Liver (tissue), 9 donors: ENCODE measurements around the gene SMG6. TPM values are rescaled to one million over a fixed set of nuclear protein-coding genes. Genes with fewer than 3 reads are reported as not detected.

Experiments used
- DNase-seq: peaks from one replicate; pipeline ENCODE4 v3.0.0-alpha.2; 2017; ENCODE audit warnings: low spot score
- H3K27ac ChIP-seq, 2 donors: one replicate each; pipeline ENCODE4 v1.7.0; 2013; ENCODE audit warnings: inconsistent platforms in 2 of 2, low read length in 2 of 2, control low read depth in 1 of 2, low read depth in 1 of 2, mild to moderate bottlenecking in 1 of 2
- H3K27me3 ChIP-seq, 4 donors: one replicate each; pipeline versions ENCODE4 v1.6.1 to v1.7.0; 2013; ENCODE audit warnings: low read length in 3 of 4, inconsistent platforms in 1 of 4, mild to moderate bottlenecking in 1 of 4, moderate library complexity in 1 of 4; ENCODE audit not compliant: control insufficient read depth in 4 of 4, insufficient read depth in 4 of 4
- H3K36me3 ChIP-seq, 4 donors: one replicate each; pipeline versions ENCODE4 v1.6.1 to v1.7.0; 2013; ENCODE audit warnings: low read length in 3 of 4, mild to moderate bottlenecking in 3 of 4, low read depth in 1 of 4, moderate library complexity in 1 of 4; ENCODE audit not compliant: control insufficient read depth in 4 of 4, insufficient read depth in 3 of 4
- H3K4me1 ChIP-seq, 4 donors: one replicate each; pipeline versions ENCODE4 v1.6.1 to v1.7.0; 2013; ENCODE audit warnings: low read length in 3 of 4, mild to moderate bottlenecking in 3 of 4, moderate library complexity in 1 of 4; ENCODE audit not compliant: control insufficient read depth in 4 of 4, insufficient read depth in 4 of 4
- H3K4me3 ChIP-seq, 3 donors: one replicate each; pipeline versions ENCODE4 v1.6.1 to v1.7.0; 2013; ENCODE audit warnings: low read length in 3 of 3, control low read depth in 1 of 3, low read depth in 1 of 3, mild to moderate bottlenecking in 1 of 3
- H3K9ac ChIP-seq, 2 donors: one replicate each; pipeline ENCODE4 v1.7.0; 2013; ENCODE audit warnings: low read length in 2 of 2, mild to moderate bottlenecking in 2 of 2, moderate library complexity in 2 of 2, control low read depth in 1 of 2, low read depth in 1 of 2
- H3K9me3 ChIP-seq, 4 donors: one replicate each; pipeline versions ENCODE4 v1.6.1 to v1.7.0; 2013; ENCODE audit warnings: low read length in 3 of 4; ENCODE audit not compliant: control insufficient read depth in 4 of 4
- FOXA1 ChIP-seq: IDR thresholded peaks from 2 replicates; pipeline ENCODE4 v1.6.1; 2016; ENCODE audit warnings: antibody characterized with exemption
- FOXA2 ChIP-seq: IDR thresholded peaks from 2 replicates; pipeline ENCODE4 v1.6.1; 2016; ENCODE audit warnings: antibody characterized with exemption
- HNF4A ChIP-seq, 2 donors: conservative IDR thresholded peaks; 2 replicates each; pipeline ENCODE4 v1.6.1; 2016; ENCODE audit warnings: antibody characterized with exemption in 2 of 2, mild to moderate bottlenecking in 2 of 2
- JUND ChIP-seq, 2 donors: IDR thresholded peaks; 2 replicates each; pipeline ENCODE4 v1.6.1; 2016; ENCODE audit warnings: antibody characterized with exemption in 2 of 2
- NR2F2 ChIP-seq: IDR thresholded peaks from 2 replicates; pipeline ENCODE4 v1.6.1; 2016; ENCODE audit warnings: antibody characterized with exemption
- RXRA ChIP-seq, 2 donors: IDR thresholded peaks; 2 replicates each; pipeline ENCODE4 v1.6.1; 2017 to 2018; ENCODE audit warnings: antibody characterized with exemption in 2 of 2, mild to moderate bottlenecking in 1 of 2
- TAF1 ChIP-seq: conservative IDR thresholded peaks from 2 replicates; pipeline ENCODE4 v1.6.1; 2016; ENCODE audit warnings: antibody characterized with exemption, mild to moderate bottlenecking
- YY1 ChIP-seq: IDR thresholded peaks from 2 replicates; pipeline ENCODE4 v1.6.1; 2016; ENCODE audit warnings: antibody characterized with exemption, mild to moderate bottlenecking
- WGBS: extraction: QIAGEN DNeasy Blood & Tissue Kit; methylation state at CpG from one replicate; pipeline ENCODE4 v1.1.7; 2013; 5-methylcytosine and 5-hydroxymethylcytosine counted together
- polyA plus RNA-seq, 2 donors: library from polyadenylated mRNA; stranded (reverse) in 1 of 2; unstranded in 1 of 2; fragments of 200-250 nt in 1 of 2; fragments of >200 nt in 1 of 2; fragmentation: Nextera tagmentation in 1 of 2; extraction: Ambion mirVana in 1 of 2; gene quantifications; one replicate each; pipeline versions ENCODE4 v1.2.1 to v1.2.3, GENCODE V29; 2013 to 2015
- total RNA-seq, 2 donors: library from RNA; depleted of rRNA; stranded (reverse); fragments of >200 nt; gene quantifications; one replicate each; pipeline ENCODE4 v1.2.3, GENCODE V29; 2014
- TF ChIP-seq, protein P1 (sequence below): IDR thresholded peaks from 2 replicates; pipeline ENCODE4 v1.6.1; 2016; ENCODE audit warnings: antibody characterized with exemption, mild to moderate bottlenecking
- TF ChIP-seq, protein P2 (sequence below): IDR thresholded peaks from 2 replicates; pipeline ENCODE4 v1.6.1; 2016; ENCODE audit warnings: antibody characterized with exemption
- TF ChIP-seq, protein P3 (sequence below): fragments of 150-350 bp; IDR thresholded peaks from 2 replicates; pipeline ENCODE4 v1.5.1; 2017; ENCODE audit warnings: improper control_type of control experiment, low read depth, low read length; ENCODE audit not compliant: missing input control
- TF ChIP-seq, protein P4 (sequence below): IDR thresholded peaks from 2 replicates; pipeline ENCODE4 v1.6.1; 2016; ENCODE audit warnings: antibody characterized with exemption
- donor health status: healthy.
- donor health status: healthy.
- donor health status: healthy.
- donor health status: healthy.
- donor health status: healthy.

SMG6 gene
- total and polyA plus RNA-seq, 4 donors, result 4.9 to 12.0 (median 8.2) TPM

DNA sequence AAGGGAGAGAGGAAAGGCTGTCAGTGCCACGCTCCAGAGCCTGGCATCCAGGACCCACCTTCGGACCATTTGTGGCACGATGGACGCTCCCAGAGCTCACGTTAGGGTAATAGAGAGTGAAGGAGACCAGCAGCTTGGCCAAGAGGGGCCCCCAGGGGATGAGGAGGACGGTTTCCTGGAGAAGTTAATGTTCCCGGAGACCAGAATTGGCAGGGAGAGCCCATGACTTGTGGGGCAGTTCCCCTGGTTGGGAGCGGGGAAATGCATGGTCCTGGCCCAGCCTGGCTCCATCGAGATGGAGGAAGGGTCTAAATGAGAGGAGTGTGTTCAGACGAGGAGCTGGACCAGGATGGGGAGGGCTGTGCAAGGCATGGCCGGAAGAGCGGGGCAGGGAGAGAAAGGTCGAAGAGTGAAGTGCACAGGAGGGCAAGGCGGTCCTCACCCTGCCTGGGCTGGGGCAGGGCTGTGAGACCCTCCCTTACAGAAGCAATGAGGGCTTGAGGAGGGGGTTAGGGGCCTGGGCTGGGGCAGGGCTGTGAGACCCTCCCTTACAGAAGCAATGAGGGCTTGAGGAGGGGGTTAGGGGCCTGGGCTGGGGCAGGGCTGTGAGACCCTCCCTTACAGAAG lies 251.5 kb downstream of the SMG6 start (continued):
- TF ChIP-seq TAF1, result no peak
- no peak for TF ChIP-seq FOXA2
- TF ChIP-seq NR2F2, result no peak
- no peak for TF ChIP-seq YY1
- no peak for TF ChIP-seq FOXA1

DNA sequence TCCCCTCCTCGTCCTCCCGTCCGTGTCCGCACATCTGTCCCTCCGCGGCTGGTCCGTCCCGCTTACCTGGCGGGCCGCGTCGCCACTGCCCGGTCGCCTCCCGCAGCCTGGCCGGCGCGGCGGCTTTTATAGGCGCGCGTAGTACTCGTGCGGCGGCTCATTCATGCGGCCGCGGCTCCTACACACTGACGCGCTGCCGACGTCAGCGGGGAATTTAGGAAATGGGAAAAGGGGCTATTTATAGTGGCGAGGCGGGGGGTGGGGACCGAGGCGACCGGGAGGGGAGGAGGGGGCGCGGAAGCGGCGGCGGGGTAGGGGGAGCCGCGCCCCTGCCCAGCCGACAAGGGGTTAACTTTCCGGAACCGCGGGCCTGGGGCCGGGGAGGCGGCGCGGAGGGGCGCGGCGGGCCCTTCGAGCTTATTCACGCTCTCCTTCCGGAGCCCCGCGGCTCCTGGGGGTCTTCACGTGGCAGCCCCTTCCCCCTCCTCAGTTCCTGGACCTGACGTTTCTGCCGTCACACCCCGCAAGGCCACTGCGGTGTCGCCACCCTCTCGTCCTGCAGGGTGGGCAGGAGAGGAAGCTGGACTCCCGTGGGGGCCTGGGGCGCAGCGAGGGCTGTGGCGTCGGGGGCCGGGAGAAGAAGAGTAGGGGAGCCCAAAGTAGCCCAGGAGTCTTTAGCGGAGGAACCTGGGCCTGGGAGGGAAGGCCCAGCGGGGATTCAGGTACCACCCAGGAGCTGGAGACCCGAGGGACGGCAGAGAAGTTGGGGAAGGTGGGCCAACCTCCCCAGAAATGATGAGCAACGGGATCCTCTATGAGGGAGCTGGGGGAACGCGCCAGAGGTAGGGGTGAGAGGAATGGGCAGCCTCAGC lies 252.3 kb downstream of the SMG6 start:
- Histone ChIP-seq H3K27ac (no peak overlapping the region), H3K9ac (no peak overlapping the region), H3K9me3 (no peaks in the 10 kb centered on the region), H3K4me1 (peaks cover 8 to 27% (median 21%) of the 10 kb centered on the region in 4 donors), H3K27me3 (peaks cover 0 to 2% (median 0%) of the 10 kb centered on the region in 4 donors), H3K36me3 (no peaks in the 10 kb centered on the region), H3K4me3 (peak overlapping the region in 1 of 3 donors; percentile 77)
- WGBS, result 8% methylated on average over 81 of the region's 81 CpGs
- DNase-seq, result no peak
- no peak for TF ChIP-seq JUND (IDR thresholded peaks at IDR 0.05)
- no peak for TF ChIP-seq FOXA1
- no peak for TF ChIP-seq NR2F2
- no peak for TF ChIP-seq HNF4A (conservative IDR thresholded peaks at IDR 0.05)
- TF ChIP-seq FOXA2, result no peak
- TF ChIP-seq YY1, result no peak
- TF ChIP-seq, protein P1, sequence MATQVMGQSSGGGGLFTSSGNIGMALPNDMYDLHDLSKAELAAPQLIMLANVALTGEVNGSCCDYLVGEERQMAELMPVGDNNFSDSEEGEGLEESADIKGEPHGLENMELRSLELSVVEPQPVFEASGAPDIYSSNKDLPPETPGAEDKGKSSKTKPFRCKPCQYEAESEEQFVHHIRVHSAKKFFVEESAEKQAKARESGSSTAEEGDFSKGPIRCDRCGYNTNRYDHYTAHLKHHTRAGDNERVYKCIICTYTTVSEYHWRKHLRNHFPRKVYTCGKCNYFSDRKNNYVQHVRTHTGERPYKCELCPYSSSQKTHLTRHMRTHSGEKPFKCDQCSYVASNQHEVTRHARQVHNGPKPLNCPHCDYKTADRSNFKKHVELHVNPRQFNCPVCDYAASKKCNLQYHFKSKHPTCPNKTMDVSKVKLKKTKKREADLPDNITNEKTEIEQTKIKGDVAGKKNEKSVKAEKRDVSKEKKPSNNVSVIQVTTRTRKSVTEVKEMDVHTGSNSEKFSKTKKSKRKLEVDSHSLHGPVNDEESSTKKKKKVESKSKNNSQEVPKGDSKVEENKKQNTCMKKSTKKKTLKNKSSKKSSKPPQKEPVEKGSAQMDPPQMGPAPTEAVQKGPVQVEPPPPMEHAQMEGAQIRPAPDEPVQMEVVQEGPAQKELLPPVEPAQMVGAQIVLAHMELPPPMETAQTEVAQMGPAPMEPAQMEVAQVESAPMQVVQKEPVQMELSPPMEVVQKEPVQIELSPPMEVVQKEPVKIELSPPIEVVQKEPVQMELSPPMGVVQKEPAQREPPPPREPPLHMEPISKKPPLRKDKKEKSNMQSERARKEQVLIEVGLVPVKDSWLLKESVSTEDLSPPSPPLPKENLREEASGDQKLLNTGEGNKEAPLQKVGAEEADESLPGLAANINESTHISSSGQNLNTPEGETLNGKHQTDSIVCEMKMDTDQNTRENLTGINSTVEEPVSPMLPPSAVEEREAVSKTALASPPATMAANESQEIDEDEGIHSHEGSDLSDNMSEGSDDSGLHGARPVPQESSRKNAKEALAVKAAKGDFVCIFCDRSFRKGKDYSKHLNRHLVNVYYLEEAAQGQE, result no peak
- TF ChIP-seq RXRA (IDR thresholded peaks at IDR 0.05), result no peak
- TF ChIP-seq, protein P2, sequence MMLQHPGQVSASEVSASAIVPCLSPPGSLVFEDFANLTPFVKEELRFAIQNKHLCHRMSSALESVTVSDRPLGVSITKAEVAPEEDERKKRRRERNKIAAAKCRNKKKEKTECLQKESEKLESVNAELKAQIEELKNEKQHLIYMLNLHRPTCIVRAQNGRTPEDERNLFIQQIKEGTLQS, result no peak
- TF ChIP-seq, protein P3, sequence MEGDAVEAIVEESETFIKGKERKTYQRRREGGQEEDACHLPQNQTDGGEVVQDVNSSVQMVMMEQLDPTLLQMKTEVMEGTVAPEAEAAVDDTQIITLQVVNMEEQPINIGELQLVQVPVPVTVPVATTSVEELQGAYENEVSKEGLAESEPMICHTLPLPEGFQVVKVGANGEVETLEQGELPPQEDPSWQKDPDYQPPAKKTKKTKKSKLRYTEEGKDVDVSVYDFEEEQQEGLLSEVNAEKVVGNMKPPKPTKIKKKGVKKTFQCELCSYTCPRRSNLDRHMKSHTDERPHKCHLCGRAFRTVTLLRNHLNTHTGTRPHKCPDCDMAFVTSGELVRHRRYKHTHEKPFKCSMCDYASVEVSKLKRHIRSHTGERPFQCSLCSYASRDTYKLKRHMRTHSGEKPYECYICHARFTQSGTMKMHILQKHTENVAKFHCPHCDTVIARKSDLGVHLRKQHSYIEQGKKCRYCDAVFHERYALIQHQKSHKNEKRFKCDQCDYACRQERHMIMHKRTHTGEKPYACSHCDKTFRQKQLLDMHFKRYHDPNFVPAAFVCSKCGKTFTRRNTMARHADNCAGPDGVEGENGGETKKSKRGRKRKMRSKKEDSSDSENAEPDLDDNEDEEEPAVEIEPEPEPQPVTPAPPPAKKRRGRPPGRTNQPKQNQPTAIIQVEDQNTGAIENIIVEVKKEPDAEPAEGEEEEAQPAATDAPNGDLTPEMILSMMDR, result no peak

DNA sequence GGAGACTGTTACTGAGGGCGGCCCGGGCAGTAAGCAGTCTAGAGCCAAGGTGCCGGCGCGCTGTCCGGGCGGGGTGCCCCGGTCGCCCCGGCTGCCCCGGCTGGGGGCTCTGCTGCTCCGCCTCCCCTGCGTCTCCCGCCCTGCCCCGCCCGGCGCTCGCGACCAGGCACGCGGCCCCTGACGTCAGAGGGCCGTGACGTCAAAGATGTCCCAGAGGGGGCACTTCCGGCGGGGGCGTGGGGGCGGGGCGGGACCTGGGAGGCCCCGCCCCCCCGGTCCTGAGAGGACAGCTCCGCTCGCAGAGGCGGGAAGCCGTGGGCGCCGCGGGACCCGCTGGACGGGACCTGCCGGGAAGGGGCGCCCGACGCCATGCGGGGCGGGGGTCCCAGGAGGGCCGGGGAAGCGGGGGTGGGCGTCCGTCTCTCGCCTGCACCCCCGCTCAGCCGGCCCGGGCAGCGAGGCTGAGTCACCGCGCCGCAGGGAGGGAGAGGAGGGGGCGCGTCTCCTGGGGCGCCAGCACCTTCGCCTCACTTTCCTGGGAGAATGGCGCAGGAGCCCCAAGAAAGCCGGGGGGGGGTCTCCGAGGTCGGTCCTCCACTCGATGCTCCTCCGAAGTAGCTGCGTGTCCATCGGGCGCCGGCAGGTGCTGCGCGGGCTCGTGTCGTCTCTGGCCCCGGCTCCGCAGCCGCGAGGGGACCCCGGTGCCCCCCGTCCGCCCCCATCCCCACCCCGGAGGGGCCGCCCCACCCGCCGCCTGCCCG lies 253.1 kb downstream of the SMG6 start:
- peak overlapping the region in 2 of 3 donors; percentile 32 to 77 for H3K4me3 ChIP-seq
- peaks cover 8 to 23% (median 19%) of the 10 kb centered on the region in 4 donors for H3K4me1 ChIP-seq
- no peaks in the 10 kb centered on the region for H3K36me3 ChIP-seq
- H3K9me3 ChIP-seq, result no peaks in the 10 kb centered on the region
- peak; percentile 70 for DNase-seq
- WGBS, result 1% methylated on average over 88 of the region's 88 CpGs
- no peak overlapping the region for H3K27ac ChIP-seq
- peaks cover 0 to 2% (median 0%) of the 10 kb centered on the region in 4 donors for H3K27me3 ChIP-seq
- no peak overlapping the region for H3K9ac ChIP-seq
- TF ChIP-seq, protein P1, result peak; percentile 93
- no peak for TF ChIP-seq RXRA (IDR thresholded peaks at IDR 0.05)
- no peak for TF ChIP-seq YY1
- TF ChIP-seq, protein P4, sequence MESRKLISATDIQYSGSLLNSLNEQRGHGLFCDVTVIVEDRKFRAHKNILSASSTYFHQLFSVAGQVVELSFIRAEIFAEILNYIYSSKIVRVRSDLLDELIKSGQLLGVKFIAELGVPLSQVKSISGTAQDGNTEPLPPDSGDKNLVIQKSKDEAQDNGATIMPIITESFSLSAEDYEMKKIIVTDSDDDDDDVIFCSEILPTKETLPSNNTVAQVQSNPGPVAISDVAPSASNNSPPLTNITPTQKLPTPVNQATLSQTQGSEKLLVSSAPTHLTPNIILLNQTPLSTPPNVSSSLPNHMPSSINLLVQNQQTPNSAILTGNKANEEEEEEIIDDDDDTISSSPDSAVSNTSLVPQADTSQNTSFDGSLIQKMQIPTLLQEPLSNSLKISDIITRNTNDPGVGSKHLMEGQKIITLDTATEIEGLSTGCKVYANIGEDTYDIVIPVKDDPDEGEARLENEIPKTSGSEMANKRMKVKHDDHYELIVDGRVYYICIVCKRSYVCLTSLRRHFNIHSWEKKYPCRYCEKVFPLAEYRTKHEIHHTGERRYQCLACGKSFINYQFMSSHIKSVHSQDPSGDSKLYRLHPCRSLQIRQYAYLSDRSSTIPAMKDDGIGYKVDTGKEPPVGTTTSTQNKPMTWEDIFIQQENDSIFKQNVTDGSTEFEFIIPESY, result no peak
